HG03196 (cell line): ENCODE results near the gene CORO6.

Experiments used
- ATAC-seq: cut with Tn5 transposase; IDR thresholded peaks from one replicate; pipeline ENCODE4 v1.9.1; 2021; ENCODE audit not compliant: unreplicated experiment

CORO6 gene

DNA sequence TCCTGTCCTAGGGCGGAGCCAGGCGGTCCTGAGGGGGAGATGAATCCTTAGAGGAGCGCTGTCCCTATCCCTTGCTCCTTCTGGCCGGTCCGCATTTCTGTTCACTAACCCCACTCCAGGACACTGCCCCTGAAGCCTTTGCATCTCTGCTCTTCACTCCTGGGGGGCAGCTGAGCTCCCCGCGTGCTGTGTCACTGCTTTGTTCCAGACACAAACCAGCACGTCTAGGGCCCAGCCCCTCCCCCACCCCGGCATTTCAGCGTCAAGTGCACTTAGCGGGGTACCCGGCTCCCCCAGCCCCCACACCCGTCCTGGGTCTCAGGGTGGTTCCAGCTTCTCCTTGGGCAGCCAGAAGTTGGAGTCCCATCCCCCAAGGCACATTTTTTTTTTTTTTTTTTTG lies 8.9 kb downstream of the CORO6 start:
- no peak for ATAC-seq

GRCh38 chr17:29613352-29613837 lies 9.3 kb downstream of the CORO6 start:
- no peak for ATAC-seq

DNA sequence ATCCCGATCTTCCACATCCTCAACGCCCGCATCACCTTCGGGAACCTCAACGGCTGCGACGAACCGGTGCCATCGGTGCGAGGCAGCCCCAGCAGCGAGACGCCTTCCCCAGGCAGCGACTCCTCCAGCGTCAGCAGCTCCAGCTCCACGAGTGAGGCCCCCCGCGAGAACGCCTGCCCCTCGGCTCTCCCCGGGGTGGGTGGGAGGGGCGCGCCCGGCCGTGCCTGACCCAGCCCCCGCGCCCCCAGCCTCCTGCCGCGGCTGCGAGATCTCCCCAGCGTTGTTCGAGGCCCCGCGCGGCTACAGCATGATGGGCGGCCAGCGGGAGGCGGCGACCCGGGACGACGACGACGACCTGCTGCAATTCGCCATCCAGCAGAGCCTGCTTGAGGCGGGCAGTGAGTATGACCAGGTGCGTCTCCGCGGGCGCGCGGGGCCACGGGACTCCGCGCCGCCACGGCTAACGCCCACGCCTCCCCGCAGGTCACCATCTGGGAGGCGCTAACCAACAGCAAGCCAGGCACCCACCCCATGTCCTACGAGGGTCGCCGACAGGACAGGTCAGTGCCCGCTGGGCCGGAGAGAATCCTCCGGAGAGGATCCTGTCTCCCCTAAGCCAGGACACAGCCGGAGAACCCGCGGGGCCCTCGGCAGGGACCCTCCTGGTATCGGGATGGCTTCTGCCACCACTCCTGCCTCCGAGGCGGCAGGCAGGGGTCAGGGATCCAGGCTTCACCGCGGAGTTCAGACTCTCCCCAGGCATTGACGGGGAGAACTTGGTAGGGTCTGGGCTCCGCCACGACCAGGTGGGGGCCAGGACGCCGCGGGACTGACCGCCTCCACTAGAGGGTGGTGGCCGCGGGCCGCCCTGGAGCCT lies 10.1 kb downstream of the CORO6 start:
- ATAC-seq, result no peak

GRCh38 chr17:29612094-29612403 lies 10.7 kb downstream of the CORO6 start:
- ATAC-seq, result no peak

DNA sequence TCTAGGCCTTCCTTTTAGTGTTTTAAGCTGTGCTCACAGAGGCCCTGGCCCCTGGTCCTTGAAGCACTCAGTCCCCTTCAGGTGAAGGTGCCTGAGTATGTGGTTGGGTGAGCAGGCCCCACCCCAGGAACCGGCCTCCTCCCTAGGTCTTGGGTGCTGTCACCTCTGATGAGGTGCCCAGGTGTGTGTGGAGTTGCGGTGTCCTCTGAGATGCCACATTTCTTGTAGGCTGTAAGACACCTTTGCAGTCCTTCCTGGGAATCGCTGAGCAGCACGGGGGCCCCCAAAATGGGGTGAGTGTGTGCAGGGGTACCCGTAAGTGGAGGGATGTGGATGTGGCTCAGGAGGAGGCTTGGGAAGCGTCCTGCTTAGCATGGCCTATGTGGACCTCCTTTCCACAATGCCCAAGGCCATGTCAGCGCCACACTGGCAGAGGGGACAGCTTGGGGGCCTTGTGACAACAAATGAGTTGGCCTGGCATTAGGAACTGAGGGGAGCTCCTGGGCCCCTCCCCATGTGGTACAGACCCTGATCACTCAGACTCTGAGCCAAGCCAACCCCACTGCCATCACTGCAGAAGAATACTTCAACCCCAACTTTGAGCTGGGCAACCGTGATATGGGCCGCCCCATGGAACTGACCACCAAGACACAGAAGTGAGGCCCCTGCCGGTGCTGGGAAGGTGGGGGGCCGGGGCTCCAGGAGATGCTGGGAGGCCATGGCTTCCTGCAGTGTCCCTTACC lies 11.2 kb downstream of the CORO6 start:
- no peak for ATAC-seq

DNA sequence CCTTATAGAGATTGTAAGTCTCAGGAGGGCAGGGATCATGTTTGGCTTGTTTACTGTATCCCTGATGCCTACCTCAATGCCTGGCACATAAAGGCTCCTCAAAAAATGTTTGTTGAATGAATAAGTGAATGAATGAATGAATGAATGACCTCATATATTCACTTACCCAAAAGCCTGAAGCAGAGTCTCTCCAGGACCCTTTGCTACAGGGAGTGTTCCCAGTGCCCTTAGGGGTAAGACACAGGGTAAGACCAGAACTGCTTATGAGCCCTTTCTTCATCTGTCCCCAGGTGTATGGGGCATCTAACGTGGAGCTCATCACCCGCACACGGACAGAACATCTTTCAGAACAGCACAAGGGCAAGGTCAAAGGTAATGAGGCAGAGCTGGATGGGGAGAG lies 12.3 kb downstream of the CORO6 start:
- no peak for ATAC-seq

DNA sequence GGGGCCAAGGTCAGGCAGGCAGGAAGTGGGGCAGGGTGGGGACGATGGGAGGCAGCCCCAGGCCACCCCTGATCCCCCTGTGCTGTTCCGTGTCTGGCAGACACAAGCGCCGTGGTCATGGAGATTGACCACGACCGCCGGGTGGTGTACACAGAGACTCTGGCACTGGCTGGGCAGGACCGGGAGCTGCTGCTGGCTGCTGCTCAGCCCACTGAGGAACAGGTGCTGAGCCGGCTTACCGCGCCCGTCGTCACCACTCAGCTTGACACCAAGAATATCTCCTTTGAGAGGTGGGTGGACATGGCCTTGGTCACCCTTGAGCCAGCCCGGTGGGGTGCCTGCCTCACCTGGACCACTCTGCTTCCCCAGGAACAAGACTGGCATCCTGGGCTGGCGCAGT lies 13.7 kb downstream of the CORO6 start:
- ATAC-seq, result no peak

- ATAC-seq, result no peak
These were observed 15.0 kb downstream of the CORO6 start for GRCh38 chr17:29607557-29608195.

DNA sequence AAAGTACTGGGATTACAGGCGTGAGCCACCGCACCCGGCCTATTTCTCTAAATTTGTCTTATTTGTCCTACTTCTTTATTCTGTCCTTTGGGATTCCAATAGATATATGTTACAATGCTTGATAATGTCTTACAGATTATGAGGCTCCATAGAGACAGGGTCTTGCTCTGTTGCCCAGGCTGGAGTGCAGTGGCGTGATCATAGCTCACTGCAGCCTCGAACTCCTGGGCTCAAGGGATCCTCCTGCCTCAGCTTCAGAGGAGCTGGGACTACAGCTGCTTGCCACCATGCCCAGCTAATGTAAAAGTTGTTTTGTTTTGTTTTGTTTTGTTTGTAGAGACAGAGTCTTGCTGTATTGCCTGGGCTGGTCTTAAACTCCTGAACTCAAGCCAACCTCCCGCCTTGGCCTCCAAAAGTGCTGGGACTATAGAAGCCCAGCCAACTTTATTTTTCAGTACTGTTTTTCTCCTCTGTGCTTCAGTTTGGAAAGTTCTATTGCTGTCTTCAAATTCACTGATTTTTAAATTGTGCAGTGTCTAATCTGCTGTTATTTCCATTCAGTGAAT lies 19.5 kb downstream of the CORO6 start:
- no peak for ATAC-seq

- ATAC-seq, result no peak
These were observed 25.1 kb downstream of the CORO6 start for GRCh38 chr17:29597361-29598172.

- no peak for ATAC-seq
These were observed 25.9 kb downstream of the CORO6 start for GRCh38 chr17:29596811-29597210.

DNA sequence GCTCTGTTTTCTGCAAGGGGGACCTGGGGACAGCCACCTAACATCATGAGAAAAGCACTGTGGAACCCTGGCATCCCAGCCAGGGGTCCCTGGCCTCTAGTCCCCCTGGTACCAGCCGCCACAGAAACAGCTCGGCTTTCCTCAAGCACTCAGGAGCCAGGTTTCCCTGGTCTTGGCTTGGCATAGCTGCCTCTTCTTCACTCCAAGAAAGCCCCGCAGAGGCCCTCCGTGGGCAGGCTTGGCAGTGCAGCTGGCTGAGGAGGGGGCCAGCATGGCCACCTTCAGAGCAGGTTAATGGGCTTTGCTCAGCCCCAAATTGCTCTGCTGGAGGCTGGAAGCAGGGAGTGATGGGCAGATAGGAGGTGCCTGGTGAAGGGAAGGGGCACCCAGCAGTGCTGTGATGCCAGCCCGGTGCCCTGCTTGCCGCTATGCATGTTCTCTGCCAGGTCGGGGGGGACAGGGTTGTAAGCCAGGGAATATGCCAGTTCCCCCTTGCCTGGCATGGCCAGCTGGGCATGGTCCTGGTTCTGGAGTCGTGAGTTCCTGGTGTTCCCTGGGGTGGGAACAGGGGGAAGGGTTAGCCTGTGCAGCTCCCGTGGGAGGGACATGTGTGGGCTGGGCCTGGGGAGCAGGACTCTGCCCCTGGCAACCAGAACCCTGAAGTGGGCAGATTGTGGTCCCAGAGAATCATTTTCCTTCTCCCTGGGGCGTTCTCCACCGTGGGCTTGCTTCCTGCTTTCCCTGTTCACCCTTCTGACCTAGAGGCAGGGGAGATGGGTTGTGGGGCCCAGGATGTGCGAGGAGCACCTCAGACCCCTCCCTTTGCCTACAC lies 26.6 kb downstream of the CORO6 start:
- ATAC-seq, result no peak

DNA sequence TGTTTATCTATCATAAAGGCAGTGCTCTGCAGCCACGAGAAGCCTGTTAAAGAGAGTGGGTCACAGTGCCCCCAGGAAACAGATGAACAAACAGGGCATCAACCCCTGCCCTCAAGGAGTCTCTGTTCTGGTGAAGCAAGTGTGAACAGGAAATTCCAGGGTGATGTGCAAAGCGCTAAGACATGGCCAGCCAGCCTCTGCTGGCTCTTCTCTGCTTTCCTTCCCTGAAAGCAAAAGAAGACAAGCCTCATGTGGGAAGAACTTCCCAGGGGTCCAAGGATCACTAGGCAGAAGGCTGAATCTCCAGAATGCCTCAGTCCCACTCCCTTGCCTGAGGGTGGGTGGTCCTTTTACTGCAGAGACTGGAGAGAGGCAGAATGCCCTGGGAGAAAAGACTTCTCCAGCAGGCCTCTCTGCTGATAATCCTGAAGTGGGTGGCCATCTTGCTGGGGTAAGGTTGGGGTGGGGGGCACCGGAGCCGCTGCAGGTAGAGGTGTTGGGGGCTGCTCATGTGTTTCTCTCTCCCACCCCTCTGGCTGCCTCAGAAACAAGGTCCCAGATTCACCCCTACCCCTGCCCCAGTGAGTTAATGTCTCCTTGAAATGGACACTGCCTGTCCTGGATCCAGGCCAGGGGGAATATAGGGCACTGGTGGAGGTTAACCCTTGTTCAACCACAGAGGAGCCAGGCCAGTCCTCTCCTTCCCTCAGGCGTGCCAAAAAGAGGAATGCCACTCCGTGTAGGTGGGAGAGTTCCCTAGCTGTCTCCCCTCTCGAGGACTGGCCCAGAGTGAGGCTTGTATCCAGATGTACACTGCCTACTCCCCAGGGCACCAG lies 27.4 kb downstream of the CORO6 start:
- ATAC-seq, result no peak

DNA sequence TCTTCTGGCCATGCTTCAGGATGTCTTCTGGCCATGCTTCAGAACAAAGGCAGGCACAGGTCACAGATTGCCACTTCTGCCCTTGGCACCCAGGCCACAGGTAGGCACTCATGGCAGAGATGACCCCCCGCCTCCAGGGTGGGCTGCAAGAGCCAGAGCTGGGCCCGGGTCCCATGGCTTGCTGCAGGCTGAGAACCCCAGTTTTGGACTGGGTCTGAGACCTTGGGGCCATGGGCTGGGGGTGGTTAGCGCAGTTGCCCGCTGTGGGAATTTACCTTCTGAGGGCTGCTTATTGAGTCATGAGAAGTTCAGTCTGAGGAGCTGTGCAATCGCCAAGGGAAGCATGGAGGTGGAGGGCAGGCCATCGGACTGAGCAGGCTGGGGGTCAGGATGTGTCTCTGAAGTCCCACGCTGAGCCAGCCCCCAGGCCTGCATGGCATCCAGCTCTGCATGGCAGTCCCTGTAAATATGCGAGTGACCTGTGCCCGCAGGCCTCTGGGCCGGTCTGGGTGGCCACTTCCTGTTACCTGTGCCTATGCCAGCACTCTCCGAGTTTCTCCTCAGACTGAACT lies 28.1 kb downstream of the CORO6 start:
- no peak for ATAC-seq

GRCh38 chr17:29593591-29594518 lies 28.9 kb downstream of the CORO6 start:
- no peak for ATAC-seq

GRCh38 chr17:29592850-29593551 lies 29.7 kb downstream of the CORO6 start, which contains the start of gene ANKRD13B:
Gene ANKRD13B, plus strand, starts transcription at chr17:29593132. Its CDS starts 490 bp downstream, at chr17:29593622.
- ATAC-seq, result no peak
